Activated CD8-positive, alpha-beta memory T cell treated with anti-CD3 and anti-CD28 coated beads, Interleukin-2, amount 10 ng/mL, durations not matched to agents 7 days and 5 days (primary cell): ENCODE results near the gene NSD1. TPM values are rescaled to one million over a fixed set of nuclear protein-coding genes. Genes with fewer than 3 reads are reported as not detected.
"Not testable (repeated sequence)": the region's sequence is repeated elsewhere in the genome, so short reads cannot be mapped to it uniquely, and the experiment has no call there.

ENCODE experiments used
- ATAC-seq: fragments of 150-1000 bp; cut with Tn5 transposase; one replicate; pipeline ENCODE4 v1.10.0; 2021; ENCODE audit warnings: moderate library complexity
- CTCF ChIA-PET: fragments of 350-600 bp; sonication (Branson Sonifier 250); formaldehyde crosslinking; loops from one replicate; lab custom pipeline; 2021; ENCODE audit warnings: antibody characterized with exemption; lab: Charles Lee
- DNase-seq: peaks from one replicate; pipeline ENCODE4 v3.0.0-alpha.2; 2020
- H3K27ac Mint-ChIP-seq: one replicate; pipeline ENCODE4 v1.8.0; 2021; ENCODE audit warnings: mild to moderate bottlenecking, mixed read lengths
- H3K27me3 Mint-ChIP-seq: one replicate; pipeline ENCODE4 v1.8.0; 2021; ENCODE audit warnings: mixed read lengths
- H3K36me3 Mint-ChIP-seq: one replicate; pipeline ENCODE4 v1.8.0; 2021; ENCODE audit warnings: mild to moderate bottlenecking, mixed read lengths
- H3K4me1 Mint-ChIP-seq: one replicate; pipeline ENCODE4 v1.8.0; 2021; ENCODE audit warnings: mixed read lengths
- H3K4me3 Mint-ChIP-seq: one replicate; pipeline ENCODE4 v1.8.0; 2021; ENCODE audit warnings: mild to moderate bottlenecking, moderate library complexity, mixed read lengths
- H3K9me3 Mint-ChIP-seq: one replicate; pipeline ENCODE4 v1.8.0; 2022; ENCODE audit warnings: low read depth, mixed read lengths
- total RNA-seq, 2 experiments: library from RNA; stranded (reverse); gene quantifications; one replicate each; pipeline ENCODE4 v1.2.3, GENCODE V29; 2021

Gene NSD1
- total RNA-seq, 2 experiments from 2014 or later = 94.6 to 114 TPM

- Mint-ChIP-seq H3K4me1 (peaks cover 77% of the 10 kb centered on the region), H3K4me3 (peak overlapping the region; percentile 64), H3K27ac (peak overlapping the region; percentile 94), H3K27me3 (no peaks in the 10 kb centered on the region), H3K36me3 (peaks cover 58% of the 10 kb centered on the region), H3K9me3 (no peaks in the 10 kb centered on the region)
- CTCF ChIA-PET = interaction anchor here (1.3 to 4.9 kb wide), 7 partner anchors 9 to 188 kb away, joined by 3 to 34 read pairs (median 7); partner anchors contain the start of gene LMAN2
- peak; percentile 64 for ATAC-seq
- DNase-seq = peak; percentile 86
These were observed 166.8 kb downstream of the NSD1 start for GRCh38 chr5:177300236-177300880.

DNA sequence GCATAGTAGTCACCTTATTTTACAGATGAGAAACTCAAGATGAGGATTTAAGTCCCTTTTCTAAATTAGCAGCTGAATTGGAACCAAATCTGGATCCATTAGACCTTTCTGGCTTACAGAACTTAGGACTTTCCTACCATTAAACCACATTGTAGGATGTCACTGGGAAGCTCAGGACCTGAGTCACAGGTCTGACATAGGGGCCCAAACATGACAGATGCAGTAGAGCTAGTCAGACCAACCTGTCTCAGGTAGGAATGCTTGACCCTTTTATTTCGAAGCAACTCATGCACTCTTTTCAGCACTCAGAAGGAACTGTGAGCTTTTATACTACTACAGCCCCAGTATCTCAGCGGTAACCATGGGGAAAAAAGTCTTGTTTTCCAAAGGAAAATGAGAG is 167.4 kb downstream of the NSD1 start:
- Mint-ChIP-seq H3K36me3 (peaks cover 59% of the 10 kb centered on the region), H3K27me3 (no peaks in the 10 kb centered on the region), H3K4me1 (peaks cover 77% of the 10 kb centered on the region), H3K27ac (peak overlapping the region; percentile 94), H3K4me3 (peak overlapping the region; percentile 64), H3K9me3 (no peaks in the 10 kb centered on the region)
- CTCF ChIA-PET = interaction anchor here (0.7 to 4.9 kb wide), 8 partner anchors 9 to 190 kb away, joined by 3 to 34 read pairs (median 6); no protein-coding TSS in a partner anchor
- DNase-seq = no peak
- ATAC-seq = no peak

DNA sequence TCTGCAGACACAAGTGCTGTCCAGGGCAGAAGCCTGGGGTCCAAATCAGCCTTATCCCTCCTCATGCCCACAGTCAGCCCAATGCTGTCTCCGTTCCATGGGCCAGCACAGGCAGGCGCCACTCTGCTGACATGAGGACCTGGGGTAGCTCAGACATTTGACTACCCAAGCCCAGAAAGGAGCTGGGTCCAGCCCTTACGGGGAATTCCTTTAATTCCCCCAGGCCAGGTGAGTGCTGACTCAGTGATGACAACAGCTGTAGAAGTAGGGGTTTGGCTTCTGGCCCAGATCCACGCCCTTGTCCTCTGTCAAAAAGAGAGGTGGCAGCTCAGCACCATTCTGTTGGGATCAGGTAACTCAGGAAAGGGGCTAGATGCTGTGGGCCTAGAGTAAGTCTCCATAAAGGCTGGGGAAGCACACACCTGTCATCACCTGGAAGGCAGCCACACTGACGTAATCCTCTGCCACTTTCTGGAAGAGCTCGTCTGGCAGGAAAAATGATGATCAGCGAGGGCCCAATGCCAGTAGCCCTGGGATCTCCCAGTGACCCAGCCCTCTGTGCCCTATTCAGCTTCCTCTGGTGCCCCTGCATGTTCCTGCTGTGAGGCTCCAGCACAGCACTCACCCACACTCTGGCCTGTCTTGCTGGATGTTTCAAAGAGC is 168.1 kb downstream of the NSD1 start:
- peak overlapping the region; percentile 89 for H3K4me3 Mint-ChIP-seq
- peaks cover 63% of the 10 kb centered on the region for H3K36me3 Mint-ChIP-seq
- peak overlapping the region; percentile 94 for H3K27ac Mint-ChIP-seq
- no peak for ATAC-seq
- CTCF ChIA-PET = interaction anchor here (0.7 to 4.9 kb wide), 8 partner anchors 8 to 191 kb away, joined by 3 to 34 read pairs (median 6); no protein-coding TSS in a partner anchor
- H3K9me3 Mint-ChIP-seq = no peaks in the 10 kb centered on the region
- peaks cover 77% of the 10 kb centered on the region for H3K4me1 Mint-ChIP-seq
- no peaks in the 10 kb centered on the region for H3K27me3 Mint-ChIP-seq
- no peak for DNase-seq

GRCh38 chr5:177302354-177303110 is 169.0 kb downstream of the NSD1 start:
- CTCF ChIA-PET = interaction anchor here (1.1 to 4.9 kb wide), 10 partner anchors 7 to 192 kb away, joined by 3 to 34 read pairs (median 6); partner anchors contain the start of gene MXD3
- DNase-seq (no peak), ATAC-seq (no peak)
- Mint-ChIP-seq H3K27ac (peak overlapping the region; percentile 88), H3K36me3 (peaks cover 65% of the 10 kb centered on the region), H3K4me3 (peak overlapping the region; percentile 89), H3K27me3 (no peaks in the 10 kb centered on the region), H3K9me3 (no peaks in the 10 kb centered on the region), H3K4me1 (peaks cover 75% of the 10 kb centered on the region)

GRCh38 chr5:177303121-177303924 is 169.8 kb downstream of the NSD1 start, which contains the start of the genes PRELID1 and RAB24:
PRELID1 (plus strand) TSS chr5:177303799; CDS start chr5:177303986, 187 bp downstream.
RAB24 (minus strand) TSS chr5:177303719; CDS start chr5:177303288, 431 bp downstream.
- Mint-ChIP-seq H3K27me3 (no peaks in the 10 kb centered on the region), H3K4me3 (peak within 1 kb of the TSS; percentile 89), H3K27ac (peak within 1 kb of the TSS; percentile 94), H3K4me1 (peaks cover 68% of the 10 kb centered on the region), H3K36me3 (peaks cover 59% of the 10 kb centered on the region), H3K9me3 (no peaks in the 10 kb centered on the region)
- CTCF ChIA-PET = interaction anchor here (0.6 to 3.7 kb wide), 12 partner anchors 9 to 194 kb away, joined by 3 to 22 read pairs (median 4); partner anchors contain the start of genes MXD3 and PDLIM7
- DNase-seq = peak; percentile 91
- ATAC-seq = peak; percentile 57

GRCh38 chr5:177303925-177304391 is 170.4 kb downstream of the NSD1 start:
- CTCF ChIA-PET = interaction anchor here (0.6 to 3.7 kb wide), 14 partner anchors 8 to 193 kb away, joined by 3 to 22 read pairs (median 4); partner anchors contain the start of genes MXD3 and PDLIM7
- H3K36me3 Mint-ChIP-seq = peaks cover 59% of the 10 kb centered on the region

GRCh38 chr5:177304392-177305119 is 171.0 kb downstream of the NSD1 start:
- CTCF ChIA-PET = interaction anchor here (0.6 to 1.6 kb wide), 9 partner anchors 11 to 190 kb away, joined by 3 to 4 read pairs (median 3); no protein-coding TSS in a partner anchor
- peak; percentile 66 for DNase-seq
- peak overlapping the region; percentile 94 for H3K27ac Mint-ChIP-seq
- H3K36me3 Mint-ChIP-seq = peaks cover 62% of the 10 kb centered on the region
- H3K9me3 Mint-ChIP-seq = no peaks in the 10 kb centered on the region
- H3K4me1 Mint-ChIP-seq = peaks cover 66% of the 10 kb centered on the region
- peak overlapping the region; percentile 89 for H3K4me3 Mint-ChIP-seq
- no peaks in the 10 kb centered on the region for H3K27me3 Mint-ChIP-seq
- no peak for ATAC-seq

More at GRCh38 chr5:177303925-177304391, 170.4 kb downstream of the NSD1 start:
- H3K4me3 Mint-ChIP-seq = peak overlapping the region; percentile 89
- H3K4me1 Mint-ChIP-seq = peaks cover 66% of the 10 kb centered on the region
- H3K27me3 Mint-ChIP-seq = no peaks in the 10 kb centered on the region
- peak overlapping the region; percentile 94 for H3K27ac Mint-ChIP-seq
- H3K9me3 Mint-ChIP-seq = no peaks in the 10 kb centered on the region
- DNase-seq (peak; percentile 63), ATAC-seq (peak; percentile 5)

DNA sequence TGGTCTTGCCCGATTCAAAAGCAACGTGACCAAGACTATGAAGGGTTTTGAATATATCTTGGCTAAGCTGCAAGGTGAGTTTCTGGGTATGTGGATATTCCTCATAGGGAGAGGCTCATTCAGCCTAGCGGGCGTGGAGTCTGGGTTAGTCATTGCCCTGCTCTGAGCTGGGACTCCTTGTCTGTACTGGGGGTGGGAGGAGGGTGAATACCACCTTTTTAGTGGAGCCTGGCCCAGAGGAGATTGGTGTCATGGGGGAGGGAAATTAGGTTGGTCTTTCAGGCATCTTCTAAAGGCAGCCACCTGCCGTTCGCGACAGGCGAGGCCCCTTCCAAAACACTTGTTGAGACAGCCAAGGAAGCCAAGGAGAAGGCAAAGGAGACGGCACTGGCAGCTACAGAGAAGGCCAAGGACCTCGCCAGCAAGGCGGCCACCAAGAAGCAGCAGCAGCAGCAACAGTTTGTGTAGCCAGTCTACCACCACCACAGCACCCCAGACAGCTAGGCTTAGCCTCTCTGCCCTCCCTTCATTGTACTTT is 172.6 kb downstream of the NSD1 start:
- CTCF ChIA-PET = interaction anchor here (0.8 to 8.1 kb wide), 5 partner anchors 10 to 201 kb away, joined by 3 to 79 read pairs (median 4); partner anchors contain the start of gene LMAN2
- Mint-ChIP-seq H3K27ac (peak overlapping the region; percentile 47), H3K4me1 (peaks cover 64% of the 10 kb centered on the region), H3K36me3 (peaks cover 60% of the 10 kb centered on the region)
- DNase-seq, H3K4me3 Mint-ChIP-seq, ATAC-seq, H3K9me3 Mint-ChIP-seq, H3K27me3 Mint-ChIP-seq: not testable (repeated sequence)

- CTCF ChIA-PET = interaction anchor here (1.3 to 8.1 kb wide), 5 partner anchors 9 to 193 kb away, joined by 4 to 79 read pairs (median 57); partner anchors contain the start of gene LMAN2
- Mint-ChIP-seq H3K4me1 (peaks cover 56% of the 10 kb centered on the region), H3K27me3 (no peaks in the 10 kb centered on the region), H3K27ac (peak overlapping the region; percentile 69), H3K36me3 (peaks cover 54% of the 10 kb centered on the region), H3K4me3 (no peak overlapping the region), H3K9me3 (no peaks in the 10 kb centered on the region)
- no peak for DNase-seq
- no peak for ATAC-seq
These were observed 173.3 kb downstream of the NSD1 start for GRCh38 chr5:177306674-177307543.

DNA sequence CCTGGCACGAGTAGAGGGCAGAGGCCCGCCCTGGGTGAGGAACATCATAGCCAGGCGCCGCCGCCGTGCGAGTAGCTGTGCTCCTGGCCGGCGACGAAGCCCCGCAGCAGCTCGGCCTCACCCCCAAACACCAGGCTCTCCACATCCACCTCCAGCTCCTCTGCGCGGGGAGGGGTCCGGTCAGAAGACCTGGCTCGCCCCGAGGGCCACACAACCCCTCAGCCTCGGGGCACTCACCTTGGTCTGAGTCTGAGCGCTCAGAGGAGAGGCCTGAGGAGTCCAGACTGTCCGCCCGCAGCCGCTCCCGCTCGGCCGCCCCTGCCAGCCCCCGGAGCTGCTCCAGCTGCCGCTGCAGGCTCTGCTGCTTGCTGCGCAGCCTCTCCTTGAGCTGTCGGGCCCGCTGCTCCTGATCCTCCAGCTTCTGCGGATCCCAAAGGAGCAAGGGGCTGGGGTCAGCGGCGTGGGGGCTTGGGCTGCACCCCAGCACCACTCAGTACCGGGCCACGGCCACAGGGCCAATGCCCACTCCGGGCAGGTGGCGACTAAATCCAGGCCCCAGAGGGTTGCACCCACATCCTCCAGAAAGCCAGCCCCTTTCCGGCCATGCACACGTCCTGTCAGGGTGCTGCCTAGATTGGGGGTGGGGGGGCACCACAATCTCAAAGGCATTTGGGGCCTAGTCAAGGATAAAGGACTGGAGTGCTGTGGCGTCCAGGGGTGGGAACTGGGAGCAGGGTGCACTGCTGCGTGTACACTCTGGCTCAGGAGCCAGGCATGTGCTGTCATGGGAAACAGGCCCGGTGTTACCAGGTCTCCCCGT is 174.2 kb downstream of the NSD1 start:
- no peak for DNase-seq
- no peak for ATAC-seq
- no peak overlapping the region for H3K4me3 Mint-ChIP-seq
- no peaks in the 10 kb centered on the region for H3K27me3 Mint-ChIP-seq
- no peaks in the 10 kb centered on the region for H3K9me3 Mint-ChIP-seq
- CTCF ChIA-PET = interaction anchor here (1.1 to 8.1 kb wide), 13 partner anchors 8 to 201 kb away, joined by 3 to 79 read pairs (median 25); no protein-coding TSS in a partner anchor
- no peak overlapping the region for H3K27ac Mint-ChIP-seq
- peaks cover 48% of the 10 kb centered on the region for H3K36me3 Mint-ChIP-seq
- peaks cover 52% of the 10 kb centered on the region for H3K4me1 Mint-ChIP-seq
